Urinary bladder (tissue), 4 donors: ENCODE data around the gene STAT5A. TPM values are rescaled to one million over a fixed set of nuclear protein-coding genes. Genes with fewer than 3 reads are reported as not detected.

Source experiments
- DNase-seq: peaks from one replicate; pipeline ENCODE4 v3.0.0-alpha.2; 2015; ENCODE audit errors: extremely low spot score
- H3K27ac ChIP-seq: one replicate; pipeline ENCODE4 v1.5.1; 2013; ENCODE audit warnings: low read depth, mild to moderate bottlenecking, moderate library complexity
- H3K36me3 ChIP-seq: one replicate; pipeline ENCODE4 v1.6.1; 2013; ENCODE audit warnings: mild to moderate bottlenecking, moderate library complexity; ENCODE audit not compliant: insufficient read depth
- H3K4me1 ChIP-seq: one replicate; pipeline ENCODE4 v1.6.1; 2013; ENCODE audit warnings: mild to moderate bottlenecking, moderate library complexity; ENCODE audit not compliant: insufficient read depth
- H3K4me3 ChIP-seq: one replicate; pipeline ENCODE4 v1.5.1; 2013; ENCODE audit warnings: low read depth, low read length
- WGBS: extraction: QIAGEN DNeasy Blood & Tissue Kit; methylation state at CpG from one replicate; pipeline ENCODE4 v1.1.7; 2013; 5-methylcytosine and 5-hydroxymethylcytosine counted together
- polyA plus RNA-seq: library from polyadenylated mRNA; stranded (reverse); fragments of 200-250 nt; gene quantifications from one replicate; pipeline ENCODE4 v1.2.3, GENCODE V29; 2013
- total RNA-seq: library from RNA; depleted of rRNA; stranded (reverse); fragments of >200 nt; gene quantifications from one replicate; pipeline ENCODE4 v1.2.3, GENCODE V29; 2014
- donor health status: healthy with polysubstance abuse.
- donor health status: healthy.

The STAT5A gene
- total and polyA plus RNA-seq, 2 donors = 14.9 to 34.0 TPM

DNA sequence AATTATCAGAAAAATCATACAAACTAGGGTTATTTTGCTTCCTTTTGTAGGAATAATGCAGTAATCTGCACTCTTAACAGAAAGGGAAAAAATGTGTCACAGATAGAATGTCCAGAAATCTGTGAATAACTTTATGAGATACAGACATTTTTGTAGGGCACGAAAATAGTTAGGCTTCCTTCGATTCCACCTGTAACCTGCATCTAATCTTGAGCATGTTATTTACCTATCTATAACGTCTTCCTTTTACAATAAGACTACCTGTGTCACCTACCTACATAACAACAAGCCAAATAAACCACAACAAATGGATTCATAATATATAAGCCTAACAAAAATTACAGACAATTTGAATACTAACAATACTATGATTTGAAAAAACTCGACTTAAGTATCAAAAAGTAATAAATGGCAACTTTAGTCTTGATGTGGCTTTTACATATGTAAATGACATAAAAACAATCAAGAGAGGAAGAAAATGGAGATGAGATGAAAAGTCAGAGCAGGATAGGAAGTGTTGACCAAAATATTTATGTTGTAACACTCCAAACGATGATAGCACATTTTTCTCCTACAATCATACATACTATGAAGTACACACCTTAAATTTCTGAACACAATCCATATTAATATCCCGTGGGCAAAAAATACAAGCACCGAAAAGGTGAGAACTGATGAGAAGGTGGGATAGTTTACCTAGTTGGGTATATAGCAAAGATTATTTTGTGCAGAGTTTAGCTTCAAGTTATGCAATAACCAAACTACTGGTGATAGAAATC lies 14.6 kb upstream of the STAT5A start:
- Histone ChIP-seq H3K36me3 (no peaks in the 10 kb centered on the region), H3K4me3 (no peak overlapping the region), H3K4me1 (peaks cover 2% of the 10 kb centered on the region), H3K27ac (no peak overlapping the region)
- WGBS = 62% methylated on average over 7 of the region's 7 CpGs
- DNase-seq = no peak

DNA sequence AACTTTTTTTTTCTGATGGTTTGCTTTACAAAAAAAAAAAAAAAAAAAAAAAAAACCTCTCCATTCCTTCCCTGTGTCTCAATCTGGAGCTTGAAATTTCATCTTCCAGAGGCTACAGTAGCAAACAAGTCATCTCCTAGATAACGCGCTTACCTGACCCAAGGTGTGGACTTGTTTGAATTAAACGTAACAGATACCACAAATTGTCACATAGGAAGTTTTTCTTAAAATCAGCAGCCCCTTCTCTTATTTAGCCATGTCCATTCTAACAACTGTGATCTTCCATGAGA lies 14.1 kb upstream of the STAT5A start:
- 78% methylated on average over 3 of the region's 3 CpGs for WGBS
- peaks cover 2% of the 10 kb centered on the region for H3K4me1 ChIP-seq
- no peak overlapping the region for H3K4me3 ChIP-seq
- no peak overlapping the region for H3K27ac ChIP-seq
- H3K36me3 ChIP-seq = no peaks in the 10 kb centered on the region
- no peak for DNase-seq

DNA sequence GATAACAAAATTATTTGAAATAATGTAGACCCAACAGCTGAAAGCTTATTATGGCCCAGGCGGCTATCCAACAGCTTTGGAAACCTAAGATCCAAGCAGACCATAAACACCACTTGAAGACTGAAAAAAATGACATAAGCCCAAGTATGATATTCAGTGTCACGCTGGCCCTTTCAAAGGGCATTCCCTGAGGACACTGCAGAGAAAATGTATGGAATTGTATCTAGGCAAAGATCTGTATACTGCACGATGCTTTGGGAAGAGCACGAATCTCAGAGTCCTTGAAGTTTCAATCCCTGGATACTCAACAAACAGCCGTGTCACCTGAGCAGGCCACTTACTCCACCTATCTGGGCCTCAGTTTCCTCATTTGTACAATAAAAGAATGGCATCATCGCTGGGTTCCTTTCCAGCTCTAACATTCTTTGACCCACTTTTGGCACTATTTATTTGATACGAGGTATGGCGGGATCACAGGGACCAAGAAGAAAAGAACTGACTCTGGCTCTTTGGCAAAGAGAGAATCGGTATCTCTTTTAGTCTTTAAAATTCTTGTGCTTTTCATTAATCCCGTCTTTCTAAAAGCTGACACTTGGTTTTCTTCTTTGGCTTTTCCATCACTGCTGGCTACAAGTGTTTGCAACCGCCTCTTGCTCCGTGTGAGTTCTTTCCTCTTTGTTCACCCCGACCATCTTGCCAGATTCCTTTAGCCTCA lies 13.3 kb upstream of the STAT5A start:
- DNase-seq = no peak
- 11% methylated on average over 13 of the region's 13 CpGs for WGBS
- Histone ChIP-seq H3K36me3 (no peaks in the 10 kb centered on the region), H3K4me1 (no peaks in the 10 kb centered on the region), H3K27ac (peak overlapping the region; percentile 40), H3K4me3 (peak overlapping the region; percentile 94)

DNA sequence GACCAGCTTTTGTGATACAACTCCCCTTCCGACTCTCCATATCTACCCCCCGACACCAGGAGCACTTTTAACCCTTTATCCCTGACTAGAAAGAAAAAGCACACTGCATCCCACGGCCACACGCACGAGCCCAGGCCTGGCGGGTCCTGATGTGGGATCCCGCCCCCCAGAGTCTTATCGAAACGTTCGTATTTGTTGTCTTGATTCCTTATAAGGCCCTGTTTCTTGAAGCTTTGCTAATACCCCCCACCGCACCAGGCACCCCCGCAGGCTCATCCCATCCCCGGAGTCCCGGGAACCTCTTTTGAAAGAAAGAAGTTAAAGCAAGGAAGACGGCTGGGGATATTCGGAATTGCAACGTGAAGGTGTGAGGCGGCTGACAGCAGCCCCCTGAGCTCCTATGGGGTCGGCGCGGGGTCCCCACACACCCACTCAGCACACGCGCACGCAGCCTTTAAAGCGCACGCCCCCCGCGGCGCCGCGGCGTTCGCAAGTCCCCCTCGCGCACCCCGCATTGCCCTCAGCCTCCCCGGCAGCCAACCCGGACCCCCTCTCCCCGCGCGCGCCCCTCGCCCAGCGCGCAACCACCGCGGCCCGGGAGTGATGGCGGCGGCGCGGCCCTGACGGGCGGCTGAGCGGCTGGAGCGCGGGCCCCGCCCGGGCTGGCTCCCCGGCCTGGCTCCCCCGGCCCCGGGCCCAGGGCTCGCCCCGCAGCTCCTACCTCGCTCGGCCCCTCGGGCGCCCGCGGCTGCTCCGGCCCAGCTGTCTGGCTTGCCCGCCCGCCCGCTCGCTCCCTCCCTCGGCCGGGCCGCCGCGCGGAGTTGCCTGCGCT lies 12.6 kb upstream of the STAT5A start:
- Histone ChIP-seq H3K4me3 (peak overlapping the region; percentile 94), H3K27ac (peak overlapping the region; percentile 86), H3K4me1 (no peaks in the 10 kb centered on the region), H3K36me3 (no peaks in the 10 kb centered on the region)
- under 1% methylated on average over 70 of the region's 82 CpGs for WGBS
- DNase-seq = no peak

DNA sequence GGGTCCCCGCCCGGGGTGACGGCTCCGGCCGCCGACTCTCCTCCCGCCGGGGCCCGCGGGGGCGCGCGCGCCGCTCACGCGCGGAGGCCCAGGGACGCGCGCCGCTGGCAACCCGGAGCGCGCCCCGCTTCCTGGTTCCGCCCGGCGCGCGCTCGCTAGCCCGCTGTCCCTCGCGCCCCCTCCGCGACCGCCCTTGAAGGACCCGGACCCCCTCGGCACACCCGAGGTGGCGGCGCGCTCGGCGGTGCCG lies 12.0 kb upstream of the STAT5A start, which contains the start of gene STAT5B:
TSS of gene STAT5B (minus strand) at position 33 of the 250 bp plus-strand sequence. CDS start 44,264 bp downstream, outside the sequence.
- Histone ChIP-seq H3K4me1 (no peaks in the 10 kb centered on the region), H3K4me3 (peak within 1 kb of the TSS; percentile 94), H3K36me3 (no peaks in the 10 kb centered on the region), H3K27ac (peak within 1 kb of the TSS; percentile 86)
- DNase-seq = no peak
- under 1% methylated on average over 47 of the region's 47 CpGs for WGBS

DNA sequence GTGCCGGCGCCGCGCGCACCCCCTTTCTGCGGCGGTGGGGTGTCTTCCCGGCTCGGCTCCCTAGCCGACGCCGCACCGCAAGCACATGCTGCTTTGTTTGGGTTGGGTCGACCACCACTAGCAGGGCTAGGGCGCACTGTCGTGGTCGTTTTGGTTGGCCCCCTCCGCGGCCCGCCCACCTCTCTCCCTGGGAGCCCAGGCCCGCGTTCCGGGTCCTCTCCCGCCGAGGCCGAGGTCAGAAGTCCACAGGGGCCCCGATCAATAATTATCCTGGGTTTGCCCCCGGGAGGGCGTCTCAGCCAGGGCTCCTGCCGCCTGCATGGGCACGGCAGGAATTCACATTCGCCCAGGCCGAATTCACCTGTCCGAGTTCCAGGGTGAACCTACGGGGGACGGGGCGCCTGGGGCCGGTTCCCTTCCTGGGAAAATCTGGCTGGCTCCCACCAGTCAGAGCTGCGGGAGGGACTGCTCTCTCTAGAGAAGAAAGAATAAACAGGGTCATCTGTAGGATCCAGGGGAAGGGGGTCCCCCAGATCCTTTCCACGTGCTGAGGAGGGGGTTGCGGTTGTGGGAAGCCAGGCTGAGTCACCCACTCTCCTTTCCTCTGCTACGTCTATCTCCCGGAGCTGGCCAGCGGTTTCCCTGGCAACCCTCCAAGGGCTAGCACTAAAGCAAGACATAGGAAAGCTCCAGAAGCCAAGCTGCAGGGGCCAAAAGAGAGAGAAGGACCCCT lies 11.5 kb upstream of the STAT5A start:
- DNase-seq = no peak
- H3K4me1 ChIP-seq = no peaks in the 10 kb centered on the region
- H3K36me3 ChIP-seq = no peaks in the 10 kb centered on the region
- H3K4me3 ChIP-seq = peak overlapping the region; percentile 94
- peak overlapping the region; percentile 86 for H3K27ac ChIP-seq
- WGBS = 1% methylated on average over 44 of the region's 44 CpGs

DNA sequence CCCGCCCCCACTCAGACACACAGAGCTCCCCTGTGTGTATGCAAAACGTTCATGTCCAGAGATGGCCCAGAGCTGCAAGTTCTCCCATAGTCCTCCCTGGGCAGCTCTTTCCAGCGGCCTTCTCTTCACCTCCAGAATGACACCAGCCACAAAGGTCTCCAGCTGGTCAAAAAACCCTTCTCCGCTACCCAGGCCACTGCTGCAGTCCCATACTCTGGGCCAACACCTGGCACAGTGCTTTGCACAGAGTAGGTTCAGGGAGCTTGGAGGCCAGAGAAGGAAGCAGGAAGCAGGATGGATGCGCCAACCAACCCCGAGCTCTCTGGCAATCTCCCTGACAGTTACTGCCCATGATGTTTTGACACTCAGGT lies 11.0 kb upstream of the STAT5A start:
- Histone ChIP-seq H3K4me3 (peak overlapping the region; percentile 94), H3K4me1 (no peaks in the 10 kb centered on the region), H3K27ac (peak overlapping the region; percentile 13), H3K36me3 (no peaks in the 10 kb centered on the region)
- DNase-seq = no peak
- WGBS = 56% methylated on average over 6 of the region's 6 CpGs

DNA sequence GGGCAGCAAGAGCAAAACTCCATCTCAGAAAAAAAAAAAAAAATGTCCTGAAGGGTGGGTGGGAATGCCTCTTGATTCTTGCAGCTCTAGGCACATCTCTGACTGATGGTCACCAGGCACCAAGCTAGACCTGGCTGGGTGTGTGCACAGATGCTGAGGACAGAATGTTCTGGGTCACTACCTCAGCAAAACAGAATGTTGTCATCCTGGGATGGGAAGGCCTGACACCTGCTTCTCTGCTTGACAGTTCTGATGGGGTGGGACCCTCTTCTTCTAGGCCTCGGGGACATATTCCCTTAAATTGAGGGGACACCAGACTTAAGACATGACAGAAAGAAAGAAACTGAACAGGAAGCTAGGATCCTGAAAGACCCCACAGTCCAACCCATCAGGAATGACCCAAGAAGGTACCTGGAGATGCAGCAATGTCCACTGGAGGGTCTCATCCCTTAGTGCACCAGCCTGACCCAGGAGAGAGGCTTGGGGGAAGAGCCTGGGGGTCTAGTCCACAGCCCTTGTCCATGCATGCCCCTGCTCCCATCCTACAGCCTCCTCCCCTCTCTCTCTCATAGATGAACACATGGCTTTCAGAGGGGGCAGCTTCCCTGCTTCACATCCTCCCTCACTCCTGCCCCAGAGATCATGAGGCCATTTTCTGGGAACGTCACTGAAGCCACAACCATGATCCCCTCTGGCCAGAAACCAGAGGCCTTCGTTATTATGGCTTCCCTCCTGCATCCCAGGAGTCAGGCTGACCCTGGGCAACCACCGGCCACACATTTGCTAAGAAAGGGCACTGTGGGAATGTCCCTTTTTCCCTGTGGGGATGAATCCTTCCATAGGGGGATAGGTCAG lies 8.3 kb upstream of the STAT5A start:
- H3K36me3 ChIP-seq = no peaks in the 10 kb centered on the region
- H3K4me3 ChIP-seq = no peak overlapping the region
- no peak overlapping the region for H3K27ac ChIP-seq
- 85% methylated on average over 4 of the region's 4 CpGs for WGBS
- no peak for DNase-seq
- no peaks in the 10 kb centered on the region for H3K4me1 ChIP-seq

DNA sequence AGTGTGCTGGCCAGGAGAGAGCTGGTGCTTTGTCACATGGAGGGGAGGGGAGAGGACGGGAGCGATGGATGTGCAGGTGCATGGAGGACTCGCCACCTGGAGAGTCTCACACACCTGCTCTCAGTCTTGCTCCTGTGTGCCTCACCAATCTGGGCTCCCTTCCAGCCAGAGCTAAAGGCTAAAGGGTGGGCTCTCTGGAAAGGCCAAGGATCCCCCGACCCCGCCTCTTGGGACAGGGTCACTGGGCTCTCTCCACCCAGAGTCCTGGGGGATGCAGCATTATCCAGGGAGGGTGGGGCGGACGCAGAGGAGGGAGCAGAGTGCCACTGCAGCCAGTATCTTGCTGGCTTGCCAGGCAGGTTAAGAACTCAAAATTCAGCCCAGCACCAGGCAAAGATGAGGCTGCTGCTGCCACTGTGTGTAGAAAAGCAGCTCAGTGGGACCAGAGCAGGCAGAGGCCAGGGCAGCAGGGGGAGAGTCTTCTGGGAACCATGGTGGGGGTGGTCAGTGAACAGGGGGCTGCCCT lies 6.7 kb upstream of the STAT5A start:
- H3K27ac ChIP-seq = no peak overlapping the region
- DNase-seq = no peak

DNA sequence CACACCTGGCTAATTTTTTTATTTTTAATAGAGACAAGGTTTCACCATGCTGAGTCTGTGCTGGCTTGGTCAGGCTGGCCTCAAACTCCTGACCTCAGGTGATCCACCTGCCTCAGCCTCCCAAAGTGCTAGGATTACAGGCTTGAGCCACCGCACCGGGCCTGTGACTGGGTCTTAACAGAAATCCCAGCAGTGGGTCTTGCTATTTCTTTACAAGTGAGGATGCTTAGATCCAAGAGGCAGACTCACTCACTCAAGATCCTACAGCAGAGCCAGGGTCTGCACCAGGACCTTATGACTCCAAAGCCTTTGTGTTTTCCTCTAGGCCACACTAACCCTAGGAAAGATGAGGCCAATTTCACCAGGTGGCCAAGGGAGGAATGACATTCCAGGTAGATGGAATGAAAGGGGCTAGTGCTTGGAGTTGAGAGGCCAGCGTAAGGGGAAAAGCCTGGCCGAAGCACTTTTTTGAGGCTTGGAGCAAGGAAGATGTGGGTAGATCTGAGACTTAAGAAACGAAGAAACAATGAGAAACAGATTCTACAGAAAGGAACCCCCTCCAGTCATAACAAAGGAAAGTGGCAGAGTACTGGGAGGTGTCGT lies 5.7 kb upstream of the STAT5A start:
- no peak overlapping the region for H3K27ac ChIP-seq
- WGBS = 86% methylated on average over 6 of the region's 6 CpGs
- H3K4me3 ChIP-seq = no peak overlapping the region
- H3K36me3 ChIP-seq = no peaks in the 10 kb centered on the region
- DNase-seq = no peak
- no peaks in the 10 kb centered on the region for H3K4me1 ChIP-seq

More for the DNA sequence above, 6.7 kb upstream of the STAT5A start:
- Histone ChIP-seq H3K36me3 (no peaks in the 10 kb centered on the region), H3K4me3 (no peak overlapping the region), H3K4me1 (no peaks in the 10 kb centered on the region)
- WGBS = 78% methylated on average over 7 of the region's 7 CpGs

DNA sequence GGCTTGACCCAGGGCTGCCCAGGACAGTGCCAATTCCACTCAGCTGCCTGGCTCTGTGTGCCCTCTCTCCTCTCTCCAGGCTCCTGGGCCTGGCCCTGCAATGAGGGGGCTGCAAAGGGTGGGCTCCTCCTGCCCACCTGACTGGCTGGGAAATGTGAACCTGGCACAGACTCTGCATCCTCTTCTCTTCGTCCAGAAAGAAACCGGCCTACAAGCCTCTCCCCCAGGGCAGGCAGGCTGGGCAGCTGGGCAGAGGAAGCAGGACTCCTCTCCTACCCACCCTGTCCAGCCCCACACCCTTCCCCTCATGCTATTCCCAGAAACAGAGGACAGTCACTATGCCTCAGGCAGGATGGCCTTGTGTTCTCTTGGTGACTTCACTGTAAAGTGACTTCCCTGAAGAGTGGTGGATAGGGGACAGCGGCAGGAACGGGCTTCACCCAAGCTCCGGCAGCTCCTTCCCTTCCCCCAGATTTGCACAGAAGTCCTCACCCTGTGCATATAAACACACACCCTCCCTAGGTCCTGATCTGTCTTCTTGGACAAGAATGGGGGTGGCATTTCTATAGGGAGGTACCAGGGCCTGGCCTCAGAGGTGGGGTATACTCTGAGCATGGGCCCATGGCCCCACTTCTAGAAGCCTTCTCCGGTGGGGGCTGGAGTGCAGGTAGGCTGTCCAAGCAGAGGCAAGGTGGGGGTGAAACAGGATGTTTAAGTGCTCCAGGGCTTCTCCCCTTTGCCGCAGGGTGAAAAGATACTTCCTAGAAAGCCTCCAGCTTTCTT lies 4.9 kb upstream of the STAT5A start:
- Histone ChIP-seq H3K36me3 (no peaks in the 10 kb centered on the region), H3K4me1 (no peaks in the 10 kb centered on the region), H3K4me3 (no peak overlapping the region), H3K27ac (no peak overlapping the region)
- no peak for DNase-seq
- WGBS = 82% methylated on average over 7 of the region's 7 CpGs

DNA sequence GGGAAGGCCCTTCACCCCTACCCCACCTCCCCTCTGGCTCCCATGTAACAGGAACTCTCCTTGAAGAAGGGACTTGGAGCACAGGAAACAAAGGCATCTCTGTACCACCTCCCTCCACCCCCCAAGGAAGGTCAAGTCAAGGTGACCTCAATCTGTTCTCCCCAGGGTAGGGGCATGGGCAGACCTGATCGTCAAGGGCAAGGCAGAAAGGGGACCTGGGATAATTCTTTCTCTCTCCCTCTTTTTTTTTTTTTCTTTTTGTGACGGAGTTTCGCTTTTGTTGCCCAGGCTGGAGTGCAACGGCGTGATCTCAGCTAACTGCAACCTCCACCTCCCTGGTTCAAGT lies 4.3 kb upstream of the STAT5A start:
- H3K27ac ChIP-seq = no peak overlapping the region
- H3K4me1 ChIP-seq = no peaks in the 10 kb centered on the region
- H3K4me3 ChIP-seq = no peak overlapping the region
- DNase-seq = no peak
- H3K36me3 ChIP-seq = no peaks in the 10 kb centered on the region
- 83% methylated on average over 5 of the region's 5 CpGs for WGBS
